HG03060 (cell line): ENCODE results near the gene MSI2.
"Not testable (repeated sequence)": the region's sequence is repeated elsewhere in the genome, so short reads cannot be mapped to it uniquely, and the experiment has no call there.

Experiments
- ATAC-seq: cut with Tn5 transposase; IDR thresholded peaks from one replicate; pipeline ENCODE4 v1.9.1; 2021; ENCODE audit warnings: low read depth, moderate number of reproducible peaks; ENCODE audit not compliant: unreplicated experiment

The MSI2 gene

GRCh38 chr17:57255776-57256681, at the start of gene MSI2:
TSS of gene MSI2 (plus strand) at chr17:57256523. CDS start at chr17:57256743, 220 bp downstream.
- peak; percentile 43 for ATAC-seq

DNA sequence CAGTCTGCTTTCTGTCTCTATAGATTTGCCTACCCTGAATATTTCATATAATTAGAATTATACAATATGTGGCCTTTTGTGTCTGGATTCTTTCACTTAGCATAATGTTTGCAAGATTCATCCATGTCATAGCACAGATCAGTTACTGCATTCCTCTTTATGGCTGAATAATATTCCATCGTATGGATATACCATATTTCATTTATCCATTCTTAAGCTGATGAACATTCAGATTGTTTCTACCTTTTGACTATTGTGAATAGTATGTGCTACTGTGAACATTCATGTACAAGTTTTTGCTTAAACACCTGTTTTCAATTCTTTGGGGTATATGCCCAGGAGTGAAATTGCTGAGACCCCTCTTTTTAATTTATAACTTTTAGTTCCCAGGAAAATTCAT, 49.4 kb upstream of the MSI2 start:
- no peak for ATAC-seq

DNA sequence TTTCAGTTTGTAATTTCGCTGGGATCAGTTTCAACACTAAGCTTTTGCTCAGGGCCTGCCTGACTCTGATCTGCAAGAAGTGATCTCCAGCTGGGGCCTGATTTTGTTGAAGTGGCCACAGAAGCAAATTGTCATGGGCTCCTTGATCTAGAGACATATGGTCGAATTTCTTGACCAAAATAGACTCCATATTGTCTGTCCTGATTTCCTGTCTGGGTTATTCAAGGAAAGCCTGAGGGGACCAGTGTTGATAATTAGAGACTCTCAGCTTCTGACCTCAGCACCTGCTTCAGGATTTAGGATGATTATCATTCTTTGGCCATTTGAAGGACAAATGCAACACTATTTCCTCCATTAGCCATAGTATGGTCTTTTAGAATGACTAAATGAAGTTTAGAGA, 48.9 kb upstream of the MSI2 start:
- ATAC-seq: no peak

- ATAC-seq: no peak
Observed at GRCh38 chr17:57210224-57210553, 46.1 kb upstream of the MSI2 start.

DNA sequence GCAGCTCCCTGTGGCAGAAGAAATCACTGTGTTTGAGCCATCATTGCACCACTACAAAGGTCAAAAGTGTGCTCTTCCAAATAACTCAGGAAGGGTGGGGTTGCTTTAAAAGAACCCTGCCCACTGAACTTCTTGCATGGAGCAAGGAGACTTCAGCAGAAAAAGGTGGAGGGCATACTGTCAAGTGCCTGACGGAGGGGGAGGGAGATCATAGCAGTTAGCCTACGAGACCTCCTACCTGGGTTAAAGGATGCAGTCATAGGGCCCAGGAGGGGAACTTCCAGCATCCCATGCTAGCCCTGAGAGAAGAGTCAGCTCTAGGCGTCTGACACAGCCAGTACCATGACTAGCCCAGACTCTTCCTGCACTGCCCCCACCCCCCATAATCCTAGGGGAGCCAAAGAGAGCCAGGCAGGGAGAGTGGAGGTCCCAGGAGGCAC, 45.3 kb upstream of the MSI2 start:
- no peak for ATAC-seq

- ATAC-seq: no peak
Observed at GRCh38 chr17:57211543-57211942, 44.8 kb upstream of the MSI2 start.

DNA sequence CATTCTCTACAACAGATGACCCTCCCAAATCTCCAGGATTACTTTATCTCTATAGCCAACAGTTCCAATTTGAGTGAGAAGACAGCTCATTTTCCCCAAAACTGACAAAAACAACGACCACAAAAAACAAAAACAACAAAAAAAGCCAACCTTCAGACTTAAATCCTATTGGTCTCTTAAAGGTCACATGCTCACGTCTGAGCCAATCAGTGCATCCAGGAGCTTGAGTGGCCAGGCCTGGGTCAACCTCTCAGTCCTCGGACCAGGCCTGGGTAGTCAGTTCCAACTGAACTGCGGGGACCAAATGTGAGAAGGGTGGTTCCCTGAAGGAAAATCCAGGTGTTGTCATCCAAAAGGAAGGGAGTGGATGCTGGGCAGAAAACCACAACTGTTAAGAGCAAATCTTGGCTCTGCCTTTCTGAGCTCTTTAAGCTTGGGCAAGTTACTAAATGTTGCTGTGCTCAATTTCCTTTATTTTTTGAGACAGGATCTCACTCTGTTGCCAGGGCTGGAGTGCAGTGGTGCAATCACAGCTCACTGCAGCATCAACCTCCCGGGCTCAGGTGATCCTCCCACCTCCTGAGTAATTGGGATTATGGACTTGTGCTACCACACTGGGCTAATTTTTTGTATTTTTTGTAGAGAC, 43.0 kb upstream of the MSI2 start:
- ATAC-seq: no peak

GRCh38 chr17:57215317-57215716, 41.0 kb upstream of the MSI2 start:
- no peak for ATAC-seq

- no peak for ATAC-seq
Observed at GRCh38 chr17:57221366-57222350, 34.7 kb upstream of the MSI2 start.

- ATAC-seq: not testable (repeated sequence)
Observed at GRCh38 chr17:57222422-57222821, 33.9 kb upstream of the MSI2 start.

DNA sequence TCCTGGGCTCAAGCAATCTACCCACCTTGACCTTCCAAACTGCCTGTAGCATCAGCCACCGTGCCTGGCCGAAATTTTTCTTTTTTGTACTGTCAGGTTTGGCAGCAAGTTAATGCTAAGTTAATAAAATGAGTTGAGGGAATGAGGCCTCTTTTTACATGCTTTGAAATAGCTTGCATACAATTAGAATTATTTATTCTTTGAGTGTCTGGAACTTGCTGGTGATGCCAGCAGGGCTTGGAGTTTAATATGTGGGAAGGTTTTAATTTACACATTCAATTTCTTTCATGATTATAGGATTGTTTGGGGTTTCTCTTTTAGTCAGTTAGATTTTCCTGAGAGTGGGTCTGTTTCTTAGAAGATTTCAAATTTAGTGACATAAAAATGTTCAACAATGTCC, 31.2 kb upstream of the MSI2 start:
- no peak for ATAC-seq

- no peak for ATAC-seq
Observed at GRCh38 chr17:57226793-57227192, 29.5 kb upstream of the MSI2 start.

DNA sequence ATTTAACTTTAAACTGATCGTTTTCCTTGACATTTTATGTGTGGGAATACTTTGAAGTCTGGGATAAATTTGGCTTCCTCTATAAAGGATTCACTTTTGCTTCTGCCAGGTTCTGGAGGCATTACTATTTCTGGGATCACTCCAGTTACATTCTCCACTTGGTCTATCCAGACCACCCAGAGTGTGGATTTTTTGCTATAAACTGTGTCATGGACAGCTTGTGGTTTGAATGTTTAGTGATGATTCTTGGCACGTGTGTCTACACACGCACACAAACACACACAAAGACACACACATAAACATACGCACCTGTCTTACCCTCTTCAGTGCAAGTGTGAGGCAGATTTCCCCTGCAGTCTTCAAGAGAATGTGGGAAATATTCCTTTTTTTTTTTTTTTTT, 27.4 kb upstream of the MSI2 start:
- ATAC-seq: no peak

DNA sequence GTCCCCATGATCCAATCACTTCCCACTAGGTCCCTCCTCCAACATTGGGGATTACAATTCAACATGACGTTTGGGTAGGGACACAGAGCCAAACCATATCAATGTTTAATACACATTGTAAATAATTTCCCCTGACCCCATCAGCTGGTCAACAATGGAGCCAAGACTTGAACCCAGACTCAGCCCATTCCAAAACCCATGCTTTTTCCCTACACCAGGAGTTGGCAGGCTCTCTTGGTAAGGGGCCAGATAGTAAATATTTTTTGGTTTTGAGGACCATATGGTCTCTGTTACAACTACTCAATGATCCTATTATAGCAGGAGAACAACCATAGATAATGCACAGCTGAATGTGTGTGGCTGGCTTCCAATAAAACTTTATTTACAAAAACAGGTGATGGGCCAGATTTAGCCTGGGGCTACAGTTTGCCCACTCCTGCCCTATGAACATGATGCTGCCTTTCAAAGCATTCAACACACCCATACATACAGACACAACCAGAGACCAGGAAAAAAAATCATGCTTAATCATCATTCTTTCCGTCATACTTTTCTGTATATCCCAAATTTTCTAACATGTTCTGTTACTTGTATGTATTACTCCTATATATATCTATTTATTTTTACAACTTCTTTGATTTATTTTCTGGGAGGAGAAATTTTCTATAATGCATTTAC, 22.1 kb upstream of the MSI2 start:
- ATAC-seq: no peak

- no peak for ATAC-seq
Observed at GRCh38 chr17:57234739-57235092, 21.6 kb upstream of the MSI2 start.

GRCh38 chr17:57235124-57235523, 21.2 kb upstream of the MSI2 start:
- ATAC-seq: no peak

DNA sequence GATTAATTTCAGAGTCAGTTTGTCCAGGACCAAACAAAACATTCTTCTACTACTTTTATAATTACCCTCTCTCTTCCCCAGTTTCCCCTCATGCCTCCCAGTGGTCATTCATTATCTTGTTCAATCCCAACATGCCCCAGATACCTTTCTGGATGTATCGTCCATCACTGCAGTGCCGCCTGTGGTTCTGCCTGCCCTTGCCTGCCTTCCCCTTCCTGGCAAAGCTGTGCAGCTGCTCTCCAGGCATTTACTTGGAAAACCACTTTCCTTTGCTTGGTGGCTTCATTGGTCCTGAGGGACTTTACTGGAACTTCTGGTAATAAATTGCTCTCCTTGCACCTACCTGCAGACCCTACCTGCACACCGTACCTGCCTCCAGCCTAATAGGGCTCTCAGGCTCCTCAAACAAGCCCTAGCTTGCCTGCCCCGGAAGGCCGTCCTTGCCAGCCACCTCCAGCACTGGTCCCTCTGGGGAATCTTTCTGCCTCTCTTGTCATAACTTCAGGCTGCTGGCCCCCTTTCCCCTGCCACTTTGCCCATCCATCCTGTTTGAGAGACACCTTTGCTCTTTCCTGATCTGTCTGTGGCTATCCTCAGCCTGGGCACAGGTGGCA, 19.5 kb upstream of the MSI2 start:
- no peak for ATAC-seq

- no peak for ATAC-seq
Observed at GRCh38 chr17:57240648-57241047, 15.7 kb upstream of the MSI2 start.

- no peak for ATAC-seq
Observed at GRCh38 chr17:57242148-57242547, 14.2 kb upstream of the MSI2 start.

DNA sequence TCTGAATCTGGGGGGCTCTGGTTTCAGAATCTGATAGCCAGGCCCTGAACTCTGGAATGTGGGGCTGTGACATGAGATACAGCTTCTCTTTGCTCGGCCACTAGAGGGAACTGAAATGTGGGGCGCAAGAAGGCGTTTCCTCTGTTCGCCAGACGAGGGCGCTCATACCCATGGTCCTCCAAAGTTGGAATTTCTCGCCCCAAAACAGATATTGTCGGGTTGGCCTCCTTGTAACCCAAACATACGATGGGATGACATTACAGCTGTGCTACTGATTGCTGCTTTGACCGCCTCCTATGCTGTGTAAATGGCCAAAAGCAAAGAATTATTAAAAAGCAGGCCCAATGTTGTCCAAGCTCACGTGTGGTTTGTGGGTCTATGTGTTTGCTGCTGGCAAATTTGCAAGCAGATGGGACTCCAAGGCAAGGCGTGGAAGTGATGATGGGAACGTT, 13.1 kb upstream of the MSI2 start:
- no peak for ATAC-seq
